Measurements from ENCODE around the gene CSN2. TPM values are rescaled to one million over a fixed set of nuclear protein-coding genes. Genes with fewer than 3 reads are reported as not detected.

Gene CSN2
- total RNA-seq, 1 experiment from 2014 or later, result not detected

DNA sequence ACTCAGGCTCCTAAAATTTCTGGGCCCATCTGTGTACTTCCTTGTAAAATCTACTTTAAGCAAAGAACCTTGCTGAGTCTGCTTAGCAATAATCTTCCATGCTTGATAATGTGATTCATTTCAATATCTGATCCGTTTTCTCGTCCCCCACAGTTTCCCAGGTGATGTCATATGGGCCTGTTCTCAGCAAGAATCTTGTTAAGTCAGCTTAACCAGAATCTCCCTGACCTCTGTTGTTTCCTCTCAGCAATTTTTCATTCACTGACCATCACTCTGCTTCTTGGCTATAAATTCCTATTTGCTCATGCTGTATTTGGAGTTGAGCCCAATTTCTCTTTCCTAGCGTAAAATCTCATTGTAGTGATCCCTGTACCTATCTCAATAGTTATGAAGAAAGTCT lies 13.9 kb downstream of the CSN2 start:
- H3K79me1 ChIP-seq (ENCODE audit: insufficient read depth, low read depth, low read length, poor library complexity, severe bottlenecking), result no peaks in the 10 kb centered on the region
- H2BK5ac ChIP-seq (ENCODE audit: insufficient read length, low read length), result no peak overlapping the region
- no peak overlapping the region for H3K27ac Mint-ChIP-seq
- DNase-seq, result no peak
- WGBS (ENCODE audit: extremely low coverage, insufficient read length, low lambda C conversion rate), result no CpG with 5 or more reads among the region's 3 CpGs
- no peaks in the 10 kb centered on the region for H3K79me2 ChIP-seq (ENCODE audit: insufficient read depth, low read length)
- H2AFZ ChIP-seq (ENCODE audit: low read length), result no peak overlapping the region
- H4K8ac ChIP-seq (replicated peaks; ENCODE audit: insufficient read length, low read depth, low read length), result no peak overlapping the region
- no peak overlapping the region for H3K4me2 ChIP-seq (ENCODE audit: insufficient read depth, insufficient read length, low read length)
- H4K91ac ChIP-seq (ENCODE audit: insufficient read length, low read depth, low read length), result no peak overlapping the region
- no peak overlapping the region for H3K9ac ChIP-seq (ENCODE audit: extremely low read depth, insufficient read length, low read length)
- H3K23ac ChIP-seq (ENCODE audit: insufficient read length, low read depth, low read length), result no peak overlapping the region
- no peak overlapping the region for H4K5ac ChIP-seq (ENCODE audit: insufficient read length, low read depth, low read length)
- no peak overlapping the region for H3K56ac ChIP-seq (ENCODE audit: insufficient read length, low read depth, low read length)
- no peaks in the 10 kb centered on the region for H3K27me3 ChIP-seq (ENCODE audit: insufficient read depth, low read length)
- no peak overlapping the region for H2BK15ac ChIP-seq (ENCODE audit: low read depth, low read length)
- H3K4me1 ChIP-seq (ENCODE audit: insufficient read depth, low read length), result no peaks in the 10 kb centered on the region
- H3K36me3 Mint-ChIP-seq (ENCODE audit: insufficient read depth in 1 of 3, low read depth in 3 of 3), result no peaks in the 10 kb centered on the region
- H3T11ph ChIP-seq (ENCODE audit: low read length), result no peak overlapping the region
- H2BK120ac ChIP-seq (ENCODE audit: low read depth, low read length, poor library complexity, severe bottlenecking), result no peak overlapping the region
- H3K9me3 Mint-ChIP-seq, result no peaks in the 10 kb centered on the region
- H3K14ac ChIP-seq (ENCODE audit: insufficient read depth, low read length), result no peak overlapping the region
- no peaks in the 10 kb centered on the region for H3K9me3 ChIP-seq (ENCODE audit: control insufficient read depth, low read depth, low read length)
- no peak overlapping the region for H3K27ac ChIP-seq (ENCODE audit: insufficient read length, low read depth, low read length)
- H2BK12ac ChIP-seq (ENCODE audit: insufficient read length, low read depth, low read length), result no peak overlapping the region
- no peak overlapping the region for H3K4me3 Mint-ChIP-seq
- no peaks in the 10 kb centered on the region for H3K27me3 Mint-ChIP-seq (ENCODE audit: low read depth)
- H3K4ac ChIP-seq (ENCODE audit: low read depth, low read length), result no peak overlapping the region
- TF ChIP-seq, protein P1, sequence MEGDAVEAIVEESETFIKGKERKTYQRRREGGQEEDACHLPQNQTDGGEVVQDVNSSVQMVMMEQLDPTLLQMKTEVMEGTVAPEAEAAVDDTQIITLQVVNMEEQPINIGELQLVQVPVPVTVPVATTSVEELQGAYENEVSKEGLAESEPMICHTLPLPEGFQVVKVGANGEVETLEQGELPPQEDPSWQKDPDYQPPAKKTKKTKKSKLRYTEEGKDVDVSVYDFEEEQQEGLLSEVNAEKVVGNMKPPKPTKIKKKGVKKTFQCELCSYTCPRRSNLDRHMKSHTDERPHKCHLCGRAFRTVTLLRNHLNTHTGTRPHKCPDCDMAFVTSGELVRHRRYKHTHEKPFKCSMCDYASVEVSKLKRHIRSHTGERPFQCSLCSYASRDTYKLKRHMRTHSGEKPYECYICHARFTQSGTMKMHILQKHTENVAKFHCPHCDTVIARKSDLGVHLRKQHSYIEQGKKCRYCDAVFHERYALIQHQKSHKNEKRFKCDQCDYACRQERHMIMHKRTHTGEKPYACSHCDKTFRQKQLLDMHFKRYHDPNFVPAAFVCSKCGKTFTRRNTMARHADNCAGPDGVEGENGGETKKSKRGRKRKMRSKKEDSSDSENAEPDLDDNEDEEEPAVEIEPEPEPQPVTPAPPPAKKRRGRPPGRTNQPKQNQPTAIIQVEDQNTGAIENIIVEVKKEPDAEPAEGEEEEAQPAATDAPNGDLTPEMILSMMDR (conservative IDR thresholded peaks at IDR 0.05), result no peak
- H3K4me1 Mint-ChIP-seq, result peaks cover 6 to 9% of the 10 kb centered on the region in 2 experiments
- no peaks in the 10 kb centered on the region for H4K20me1 ChIP-seq (ENCODE audit: control insufficient read depth, insufficient read depth, insufficient read length)
- no peaks in the 10 kb centered on the region for H3K23me2 ChIP-seq (ENCODE audit: insufficient read length, low read depth, low read length, poor library complexity, severe bottlenecking)
- no peak overlapping the region for H2BK20ac ChIP-seq (ENCODE audit: low read depth, low read length, poor library complexity, severe bottlenecking)
- no peak overlapping the region for H3K18ac ChIP-seq (ENCODE audit: insufficient read length, low read depth, low read length)
- H2AK5ac ChIP-seq (ENCODE audit: insufficient read length, low read length), result no peak overlapping the region
